ENCODE data around the gene SLC1A2. TPM values are rescaled to one million over a fixed set of nuclear protein-coding genes. Genes with fewer than 3 reads are reported as not detected.

SLC1A2 gene
- total and polyA plus RNA-seq, 2 of the 4 experiments (the other 2 are of a cell fraction): 0.15 to 0.54 TPM

DNA sequence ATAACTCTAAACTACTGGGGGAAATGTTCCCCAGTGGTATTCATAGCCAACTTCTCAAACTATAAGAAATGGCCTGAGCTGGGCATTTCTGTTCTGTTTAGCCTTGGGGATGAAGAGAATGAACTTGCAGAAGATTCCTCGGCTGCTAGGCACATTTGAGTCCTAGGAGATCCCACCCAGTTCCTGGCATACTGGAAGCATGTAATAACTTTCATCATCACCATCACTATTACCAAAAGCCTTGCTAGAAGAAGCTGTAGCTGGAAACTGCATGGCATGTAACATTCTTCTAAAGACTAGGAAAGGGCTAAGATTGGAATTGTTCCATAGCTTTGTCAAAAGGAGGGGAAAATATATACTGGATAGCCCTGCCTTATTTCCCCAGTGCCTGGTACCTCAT, 40.1 kb upstream of the SLC1A2 start:
- Histone ChIP-seq H3K27me3 (ENCODE audit: control insufficient read depth, insufficient read depth, low read length) (no peaks in the 10 kb centered on the region), H3K14ac (replicated peaks; ENCODE audit: low read depth, low read length) (no peak overlapping the region), H3K9me1 (ENCODE audit: insufficient read depth, low read length) (0 out of 2 replicates have a peak, but pooled peaks cover 4% of the 10 kb centered on the region), H4K5ac (ENCODE audit: low read depth, low read length) (no peak overlapping the region), H3K18ac (ENCODE audit: low read depth, low read length) (no peak overlapping the region), H4K91ac (ENCODE audit: insufficient read depth, low read depth, low read length) (no peak overlapping the region), H2AFZ (replicated peaks; ENCODE audit: low read length, poor library complexity) (no peak overlapping the region), H3K4me1 (ENCODE audit: control insufficient read depth, insufficient read depth, low read length) (no peaks in the 10 kb centered on the region; the same call in 1 of the 2 replicates), H3K4me3 (ENCODE audit: insufficient read depth, low read depth, low read length) (no peak overlapping the region), H3K36me3 (ENCODE audit: control insufficient read depth, insufficient read depth, low read length) (peaks cover 28% of the 10 kb centered on the region), H3K9ac (ENCODE audit: low read depth, low read length) (no peak overlapping the region), H2AK5ac (ENCODE audit: low read depth, low read length) (no peak overlapping the region), H3K27ac (ENCODE audit: insufficient read depth, low read length) (no peak overlapping the region), H2BK120ac (ENCODE audit: low read depth, low read length) (no peak overlapping the region), H3K4me2 (ENCODE audit: low read depth, low read length) (no peak overlapping the region), H2AK9ac (replicated peaks; ENCODE audit: low read depth, low read length, poor library complexity) (no peak overlapping the region), H3K79me1 (ENCODE audit: low read depth in 1 of 2, low read length in 2 of 2) (no peaks in the 10 kb centered on the region), H3K23ac (ENCODE audit: low read depth, low read length) (no peak overlapping the region), H2BK15ac (ENCODE audit: low read depth, low read length) (no peak overlapping the region), H3K56ac (ENCODE audit: extremely low read depth, insufficient read depth, low read length) (no peak overlapping the region), H4K8ac (ENCODE audit: low read depth in 2 of 2, low read length in 2 of 2) (no peak overlapping the region), H4K20me1 (ENCODE audit: insufficient read depth, low read length) (no peaks in the 10 kb centered on the region; the same call in 1 of the 2 replicates), H3K9me3 (ENCODE audit: control insufficient read depth, insufficient read depth, low read length) (no peaks in the 10 kb centered on the region), H3K4ac (ENCODE audit: low read depth, low read length) (no peak overlapping the region), H2BK20ac (ENCODE audit: low read depth, low read length) (no peak overlapping the region), H2BK5ac (ENCODE audit: low read depth, low read length, poor library complexity, severe bottlenecking) (no peak overlapping the region)
- ChIA-PET POLR2A (ENCODE audit: unreplicated experiment) (interaction anchor here (0.6 kb wide), 1 partner anchor 707 kb away, joined by 3 read pairs; no protein-coding TSS in a partner anchor), CTCF (no interaction called here)
- no CpG with 5 or more reads among the region's 1 CpG for WGBS, 2 experiments (ENCODE audit: extremely low coverage in 2 of 2, insufficient read length in 1 of 2)
- intact Hi-C loops (cut with micrococcal nuclease): no loop called here
- no peak for DNase-seq
- BruUV-seq (replicated peaks): no TSS peak
- ATAC-seq (ENCODE audit: low read depth): no peak
- TF ChIP-seq CHD1 (IDR thresholded peaks at IDR 0.05; ENCODE audit: low read depth, low read length) (no peak), MAZ (IDR thresholded peaks at IDR 0.05; ENCODE audit: borderline replicate concordance, low read depth, low read length) (no peak), MXI1 (IDR thresholded peaks at IDR 0.05; ENCODE audit: borderline replicate concordance, low read depth, low read length) (no peak), CEBPB (IDR thresholded peaks at IDR 0.05; ENCODE audit: low read depth, low read length) (no peak), RFX5 (IDR thresholded peaks at IDR 0.05; ENCODE audit: low read depth, low read length) (no peak)
- TF ChIP-seq, protein P1, sequence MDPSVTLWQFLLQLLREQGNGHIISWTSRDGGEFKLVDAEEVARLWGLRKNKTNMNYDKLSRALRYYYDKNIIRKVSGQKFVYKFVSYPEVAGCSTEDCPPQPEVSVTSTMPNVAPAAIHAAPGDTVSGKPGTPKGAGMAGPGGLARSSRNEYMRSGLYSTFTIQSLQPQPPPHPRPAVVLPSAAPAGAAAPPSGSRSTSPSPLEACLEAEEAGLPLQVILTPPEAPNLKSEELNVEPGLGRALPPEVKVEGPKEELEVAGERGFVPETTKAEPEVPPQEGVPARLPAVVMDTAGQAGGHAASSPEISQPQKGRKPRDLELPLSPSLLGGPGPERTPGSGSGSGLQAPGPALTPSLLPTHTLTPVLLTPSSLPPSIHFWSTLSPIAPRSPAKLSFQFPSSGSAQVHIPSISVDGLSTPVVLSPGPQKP (IDR thresholded peaks at IDR 0.05; ENCODE audit: borderline replicate concordance, low read depth, low read length): no peak
- TF ChIP-seq, protein P2, sequence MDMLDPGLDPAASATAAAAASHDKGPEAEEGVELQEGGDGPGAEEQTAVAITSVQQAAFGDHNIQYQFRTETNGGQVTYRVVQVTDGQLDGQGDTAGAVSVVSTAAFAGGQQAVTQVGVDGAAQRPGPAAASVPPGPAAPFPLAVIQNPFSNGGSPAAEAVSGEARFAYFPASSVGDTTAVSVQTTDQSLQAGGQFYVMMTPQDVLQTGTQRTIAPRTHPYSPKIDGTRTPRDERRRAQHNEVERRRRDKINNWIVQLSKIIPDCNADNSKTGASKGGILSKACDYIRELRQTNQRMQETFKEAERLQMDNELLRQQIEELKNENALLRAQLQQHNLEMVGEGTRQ (IDR thresholded peaks at IDR 0.05; ENCODE audit: low read depth, low read length): no peak
- dilution Hi-C loops (cut with HindIII; ENCODE audit: low sequenced_read_pairs, unreplicated experiment): no loop called here
- in situ Hi-C loops (cut with MboI; ENCODE audit: low sequenced_read_pairs): no loop called here

All from IMR-90 (cell line).